ENCODE data around the gene MARCHF2.

MARCHF2 gene

DNA sequence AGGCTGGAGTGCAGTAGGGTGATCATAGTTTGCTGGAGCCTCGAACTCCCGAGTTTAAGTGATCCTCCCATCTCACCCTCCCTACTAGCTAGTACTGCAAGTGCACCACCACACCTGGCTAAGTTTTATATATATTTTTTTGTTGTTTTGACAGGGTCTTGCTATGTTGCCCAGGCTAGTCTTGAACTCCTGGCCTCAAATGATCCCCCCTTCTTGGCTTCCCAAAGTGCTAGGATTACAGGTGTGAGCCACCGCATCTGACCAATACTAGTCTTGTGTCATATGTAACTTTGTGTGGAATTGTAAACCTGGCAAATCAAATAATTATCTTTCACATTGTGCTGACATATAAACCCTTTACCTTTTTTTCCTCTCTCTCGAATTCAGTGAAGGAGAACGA lies 41.9 kb downstream of the MARCHF2 start:
- no peak for DNase-seq

DNA sequence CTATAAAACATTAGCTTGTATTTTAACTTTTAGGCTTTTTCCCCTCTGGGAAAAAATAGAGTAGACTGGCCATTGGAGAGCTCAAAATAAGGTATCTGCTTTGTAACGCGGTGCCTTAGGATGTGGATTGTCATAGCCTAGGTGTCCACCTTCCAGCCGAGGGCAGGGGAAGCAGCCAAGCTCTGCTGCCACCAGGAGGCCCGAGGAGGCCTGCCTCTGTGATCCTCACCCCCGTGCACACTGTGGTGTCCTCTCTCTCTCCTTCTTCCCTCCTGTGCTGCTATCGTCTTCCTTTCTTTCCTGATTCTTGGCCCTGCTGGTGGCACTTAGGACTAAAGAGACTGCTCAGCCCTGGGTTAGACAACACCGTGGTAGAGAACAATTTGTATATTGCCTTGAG lies 43.0 kb downstream of the MARCHF2 start:
- DNase-seq, result no peak

DNA sequence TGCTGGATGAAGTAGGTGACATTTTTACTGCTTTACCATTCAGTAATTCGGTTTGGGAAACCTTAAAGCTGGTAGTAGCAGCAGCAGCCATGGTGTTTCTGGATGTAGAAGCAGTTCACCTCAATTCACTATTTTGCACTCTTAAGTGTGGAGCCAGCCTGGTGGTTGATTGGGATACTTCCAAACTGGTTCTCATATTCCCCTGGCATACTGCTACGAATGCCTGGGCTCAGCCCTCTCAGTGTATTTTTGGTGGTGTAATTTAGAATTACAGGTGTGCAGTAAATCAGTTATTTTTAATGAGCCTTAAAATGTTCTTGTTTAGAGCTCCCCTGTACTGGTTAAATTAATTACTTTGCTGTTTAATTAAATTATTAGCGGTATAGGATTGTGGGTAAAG lies 44.1 kb downstream of the MARCHF2 start:
- no peak for DNase-seq

DNA sequence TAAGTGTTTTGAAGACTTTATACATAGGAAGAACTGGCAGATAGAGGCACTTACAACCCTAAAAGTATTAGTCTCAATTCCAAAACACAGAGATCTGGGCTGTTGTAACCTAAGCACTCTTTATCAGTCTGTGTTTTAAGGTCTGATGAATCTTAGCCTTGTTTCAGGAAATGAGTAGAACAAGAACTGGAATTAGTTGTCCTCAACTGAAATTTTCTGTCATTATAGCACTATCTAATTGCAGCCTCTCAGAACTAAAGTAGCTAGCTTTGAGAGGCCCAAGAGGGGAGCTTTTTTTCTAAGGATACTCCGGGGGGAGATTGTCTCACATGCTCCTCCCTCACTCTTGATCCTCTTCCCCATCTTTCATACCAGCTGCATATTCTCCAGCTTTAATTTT lies 44.7 kb downstream of the MARCHF2 start:
- DNase-seq, result no peak

DNA sequence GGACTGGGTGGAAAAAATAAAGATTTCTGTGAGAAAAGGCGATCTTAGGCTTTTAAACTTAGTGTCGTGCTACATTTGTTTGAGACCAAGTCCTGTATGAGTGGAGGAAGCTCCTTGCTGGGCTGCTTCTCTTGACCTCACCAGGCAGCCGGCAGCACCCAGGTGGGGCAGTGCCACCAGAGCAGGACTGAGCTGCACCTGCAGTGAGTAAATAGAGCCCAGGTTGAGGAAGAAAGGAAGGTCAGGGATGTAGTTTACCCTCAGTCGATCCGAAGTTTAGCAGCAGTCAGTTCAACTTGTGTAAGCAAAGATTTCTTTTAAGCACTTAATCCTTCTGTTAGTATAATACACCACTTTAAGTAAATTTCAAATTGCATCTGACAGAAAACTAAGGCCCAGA lies 45.3 kb downstream of the MARCHF2 start:
- DNase-seq, result no peak

DNA sequence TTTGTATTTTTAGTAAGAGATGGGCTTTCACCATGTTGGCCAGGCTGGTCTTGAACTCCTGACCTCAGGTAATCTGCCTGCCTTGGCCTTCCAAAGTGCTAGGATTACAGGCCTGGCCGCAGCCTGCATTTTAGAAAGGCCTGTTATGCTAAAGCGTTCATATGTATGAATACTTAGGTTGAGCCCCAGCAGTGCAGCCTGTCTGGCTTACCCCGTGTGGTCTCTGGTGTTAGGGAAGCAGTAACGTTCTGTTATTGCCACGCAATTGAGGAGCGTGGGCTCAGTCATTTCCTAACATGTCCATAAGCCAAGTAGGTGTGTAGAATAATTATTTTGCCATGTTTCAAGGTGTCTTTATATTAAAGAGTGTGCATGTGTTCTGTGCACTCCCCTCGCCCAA lies 46.0 kb downstream of the MARCHF2 start:
- DNase-seq, result no peak

DNA sequence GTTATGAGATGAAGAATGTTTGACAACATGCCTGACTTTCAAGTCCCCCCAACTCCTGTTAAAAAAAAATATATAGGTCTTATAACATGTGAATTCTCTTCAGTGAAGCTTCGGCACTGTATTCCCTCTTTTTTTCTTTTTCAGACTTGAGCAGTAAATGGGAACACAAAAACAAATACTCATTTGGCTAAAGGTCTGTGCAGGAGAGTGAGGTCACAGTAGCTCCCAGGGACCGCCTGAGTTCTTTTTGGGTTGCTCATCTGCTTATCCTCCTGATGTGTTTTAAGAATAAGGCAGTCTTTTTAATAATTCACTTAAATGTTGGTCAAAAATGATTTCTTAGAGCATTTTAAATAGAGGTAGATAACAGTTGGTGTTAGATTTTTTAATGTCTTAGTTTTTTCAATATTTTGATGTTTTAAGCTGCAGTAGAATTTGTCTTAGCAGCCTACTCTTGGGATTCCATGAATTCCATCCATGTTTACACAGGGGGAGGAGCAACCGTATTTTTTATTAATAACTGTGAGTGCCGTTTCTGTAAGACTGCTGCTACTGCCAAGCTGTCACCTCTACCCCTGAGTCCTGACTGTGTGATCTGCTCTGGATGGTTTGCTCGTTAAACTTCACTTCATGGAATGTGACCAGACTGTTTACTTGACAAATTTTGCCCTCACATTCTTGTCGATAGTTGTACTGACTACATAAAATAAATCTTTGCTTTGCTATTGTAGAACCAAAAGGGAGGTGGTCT lies 46.6 kb downstream of the MARCHF2 start:
- no peak for DNase-seq

DNA sequence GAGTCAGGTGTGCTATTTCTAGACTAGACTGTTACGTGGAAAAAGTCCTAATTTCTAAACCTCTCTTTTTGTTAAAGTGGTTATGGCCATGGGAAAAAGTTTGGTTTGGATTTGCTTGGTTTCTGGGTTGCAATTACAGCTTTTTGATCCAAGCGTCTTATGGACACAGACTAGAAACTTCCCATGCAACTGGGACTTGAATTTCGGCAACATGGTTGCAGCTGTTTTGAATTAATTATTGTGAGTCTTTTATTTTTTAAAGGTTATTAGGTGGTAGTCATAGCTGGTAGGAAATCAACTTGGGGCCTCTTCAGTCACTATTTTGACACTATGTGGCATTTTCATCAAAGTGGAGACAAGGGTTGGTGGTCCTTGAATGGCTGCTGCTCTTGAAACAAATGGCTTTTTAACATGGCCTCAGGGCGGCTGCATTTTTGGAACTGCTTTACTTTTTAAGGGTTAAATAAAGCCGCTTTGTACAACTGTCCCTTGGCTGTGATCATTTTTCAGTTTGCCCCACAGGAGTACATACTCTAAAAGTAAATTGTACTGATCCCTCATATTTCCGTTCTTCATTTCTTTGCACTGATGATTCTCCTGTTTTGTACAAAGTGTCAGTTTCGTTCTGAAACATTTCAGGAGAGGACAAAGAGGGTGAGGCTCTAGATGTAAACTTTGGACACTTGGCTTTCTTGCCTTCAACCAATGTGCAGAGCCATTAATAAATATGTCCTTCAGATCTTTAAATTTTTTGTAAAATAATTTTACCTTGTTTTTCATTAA lies 47.6 kb downstream of the MARCHF2 start:
- DNase-seq, result no peak

DNA sequence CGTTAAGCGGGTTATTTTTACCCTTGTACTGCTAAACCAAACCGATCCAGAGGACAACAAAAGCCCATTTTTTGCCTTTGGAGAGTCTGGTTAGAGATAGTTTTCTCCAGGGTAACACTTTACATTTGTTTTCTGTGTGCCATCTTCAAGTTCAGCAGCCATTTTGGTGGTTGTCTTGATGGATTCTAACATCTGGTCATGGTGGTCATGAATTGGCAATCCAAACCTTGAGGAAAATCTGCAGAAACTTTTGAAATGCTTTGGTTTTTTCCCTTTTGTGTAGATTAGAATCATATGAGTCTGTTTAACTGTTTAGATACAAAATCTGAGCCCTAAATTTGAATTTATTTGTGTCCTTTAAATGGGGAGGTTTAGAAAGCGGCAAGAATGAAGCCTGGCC lies 48.3 kb downstream of the MARCHF2 start:
- DNase-seq, result no peak

DNA sequence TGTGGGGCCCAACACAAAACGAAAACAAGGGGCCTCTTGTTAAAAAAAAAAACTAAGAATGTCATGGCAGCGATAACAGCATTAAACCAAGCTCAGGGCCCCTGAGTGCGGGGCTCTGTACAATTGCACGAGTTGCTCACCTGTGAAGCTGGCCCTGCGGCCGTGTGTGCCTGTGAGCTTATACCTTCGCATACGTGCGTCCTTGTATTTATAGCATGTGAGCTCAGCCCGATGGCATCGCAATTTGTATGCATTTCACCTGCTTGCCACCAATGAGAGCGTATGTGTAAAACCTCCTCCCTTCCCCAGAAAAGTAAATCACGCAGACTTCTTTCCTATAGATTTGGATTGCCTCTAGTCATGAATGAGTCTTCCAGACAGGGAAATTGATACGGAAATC lies 48.8 kb downstream of the MARCHF2 start:
- no peak for DNase-seq

DNA sequence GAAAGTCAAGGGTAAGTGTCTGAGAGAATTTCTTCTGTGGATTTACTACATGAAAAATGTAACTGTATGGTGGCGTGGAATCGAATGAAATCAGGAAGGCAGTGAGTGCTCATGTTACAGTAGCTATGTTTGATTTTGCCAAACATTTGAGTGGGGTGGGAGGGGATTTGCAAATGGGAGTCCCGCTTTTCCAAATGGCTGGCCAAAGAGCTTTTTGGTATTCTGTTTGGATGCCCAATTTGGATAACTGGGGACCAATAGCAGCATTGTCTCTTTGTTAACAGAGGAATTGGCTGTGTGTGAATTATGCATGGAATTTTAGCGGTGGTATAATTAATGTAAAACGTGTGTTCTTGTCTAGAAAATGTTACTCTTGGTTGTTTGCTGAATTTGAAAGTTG lies 49.5 kb downstream of the MARCHF2 start:
- DNase-seq, result no peak

DNA sequence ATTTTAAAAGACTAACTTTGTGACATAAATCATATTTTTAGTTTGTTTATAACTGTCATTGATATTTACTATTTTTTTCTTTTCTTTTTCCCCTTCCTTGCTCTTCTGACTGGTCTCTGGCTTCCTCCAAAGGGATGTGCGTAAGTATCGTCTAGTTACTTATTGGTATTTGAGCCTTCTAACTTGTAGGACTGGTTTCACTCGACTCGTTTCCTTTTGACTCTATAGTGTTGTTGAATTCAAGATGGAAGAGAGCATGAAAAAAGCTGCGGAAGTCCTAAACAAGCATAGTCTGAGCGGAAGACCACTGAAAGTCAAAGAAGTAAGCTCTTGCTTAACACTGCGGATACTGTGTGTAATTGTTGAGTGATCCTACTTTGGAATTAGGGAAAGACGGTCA lies 50.3 kb downstream of the MARCHF2 start:
- no peak for DNase-seq

DNA sequence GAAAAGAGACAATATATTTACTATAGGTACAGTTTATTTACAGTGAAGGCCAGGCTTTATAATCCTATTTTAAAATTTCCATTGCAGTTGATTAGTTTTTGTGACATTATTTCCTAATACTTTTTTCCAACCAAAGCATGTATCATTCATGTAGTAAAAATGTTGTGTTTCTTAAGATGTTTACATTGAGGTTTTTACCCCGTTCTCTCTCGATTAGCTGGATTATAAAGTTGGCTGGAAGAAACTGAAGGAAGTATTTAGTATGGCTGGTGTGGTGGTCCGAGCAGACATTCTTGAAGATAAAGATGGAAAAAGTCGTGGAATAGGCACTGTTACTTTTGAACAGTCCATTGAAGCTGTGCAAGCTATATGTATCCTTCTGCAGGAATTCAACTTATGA lies 52.9 kb downstream of the MARCHF2 start:
- DNase-seq, result no peak

DNA sequence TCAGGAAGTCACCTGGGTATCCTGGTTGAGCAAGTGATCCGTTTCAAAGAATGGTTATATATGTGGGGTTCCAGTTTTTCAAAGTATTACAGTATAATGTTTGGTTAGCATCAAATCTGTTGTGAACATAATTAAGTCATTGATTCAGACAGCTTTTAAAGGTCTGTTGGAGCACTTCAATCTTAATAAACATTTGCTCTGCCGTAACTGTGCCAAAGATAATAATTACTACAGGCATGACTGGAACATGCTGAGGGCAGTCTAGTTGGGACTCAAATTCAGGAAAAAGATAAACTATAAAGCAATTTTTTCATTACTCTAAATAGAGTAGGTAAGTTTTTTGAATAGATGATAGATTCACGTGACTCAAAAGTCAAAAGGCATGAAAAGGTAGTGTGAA lies 55.0 kb downstream of the MARCHF2 start:
- DNase-seq, result no peak

DNA sequence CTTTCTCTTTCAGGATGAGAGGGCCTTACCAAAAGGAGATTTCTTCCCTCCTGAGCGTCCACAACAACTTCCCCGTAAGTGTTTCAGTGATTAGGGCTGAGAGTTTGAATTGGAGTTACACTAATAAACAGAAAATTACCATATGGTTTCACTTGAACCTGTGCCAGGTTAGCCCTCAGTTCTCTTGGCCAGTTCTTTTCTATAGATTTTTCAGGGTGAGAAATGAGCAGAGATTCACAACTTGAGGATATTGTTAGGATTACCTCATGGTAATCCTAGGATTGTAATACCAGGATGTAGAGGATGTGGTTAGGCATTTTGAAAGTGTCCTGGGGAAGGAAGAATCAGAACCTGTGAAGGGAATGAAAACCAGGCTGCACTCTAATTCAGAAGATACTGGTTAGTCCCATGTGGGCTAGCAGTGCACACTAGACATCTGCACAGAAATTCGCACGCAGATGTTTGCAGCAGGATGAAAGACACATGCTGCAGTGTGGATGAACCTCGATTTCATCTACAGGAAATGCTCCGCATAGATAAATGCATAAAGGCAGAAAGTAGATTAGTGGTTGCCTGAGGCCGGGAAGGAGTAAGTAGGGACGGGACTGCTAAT lies 55.8 kb downstream of the MARCHF2 start:
- DNase-seq, result no peak

DNA sequence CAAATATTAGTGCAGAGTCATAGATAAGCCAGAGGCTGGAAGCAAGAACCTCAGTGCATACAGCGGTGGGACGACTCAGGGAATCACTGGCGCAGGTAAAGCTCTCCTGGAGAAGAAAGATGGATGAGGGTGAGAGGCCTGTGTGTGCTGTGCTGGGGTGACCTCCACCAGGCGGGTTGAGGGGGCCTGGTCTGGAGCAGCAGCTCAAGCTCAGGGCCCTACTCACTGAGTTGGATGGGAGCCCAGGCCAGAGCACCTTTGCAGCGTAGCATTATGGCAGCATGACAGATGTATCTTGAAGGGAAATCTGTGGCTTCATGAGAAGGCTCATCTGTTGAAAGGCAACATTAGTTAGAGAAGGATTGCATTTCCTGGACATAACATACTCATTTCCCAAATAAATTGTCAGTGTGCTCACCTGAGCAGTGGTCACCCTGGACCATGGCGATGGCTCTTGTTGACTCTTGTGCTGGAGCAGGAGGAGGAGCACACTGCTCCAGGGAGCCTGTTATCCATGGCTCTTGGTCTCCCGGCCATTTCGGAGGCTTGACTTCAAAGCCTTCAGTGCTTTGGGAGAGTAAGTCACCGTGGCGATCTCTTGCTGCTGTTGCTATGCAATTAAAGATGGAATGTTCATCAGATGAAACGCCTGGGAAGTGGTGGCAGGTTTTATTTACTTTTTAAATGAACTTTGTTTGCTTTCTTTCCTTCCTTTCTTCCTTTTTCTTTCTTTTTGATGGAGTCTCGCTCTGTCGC lies 56.7 kb downstream of the MARCHF2 start:
- DNase-seq, result no peak

DNA sequence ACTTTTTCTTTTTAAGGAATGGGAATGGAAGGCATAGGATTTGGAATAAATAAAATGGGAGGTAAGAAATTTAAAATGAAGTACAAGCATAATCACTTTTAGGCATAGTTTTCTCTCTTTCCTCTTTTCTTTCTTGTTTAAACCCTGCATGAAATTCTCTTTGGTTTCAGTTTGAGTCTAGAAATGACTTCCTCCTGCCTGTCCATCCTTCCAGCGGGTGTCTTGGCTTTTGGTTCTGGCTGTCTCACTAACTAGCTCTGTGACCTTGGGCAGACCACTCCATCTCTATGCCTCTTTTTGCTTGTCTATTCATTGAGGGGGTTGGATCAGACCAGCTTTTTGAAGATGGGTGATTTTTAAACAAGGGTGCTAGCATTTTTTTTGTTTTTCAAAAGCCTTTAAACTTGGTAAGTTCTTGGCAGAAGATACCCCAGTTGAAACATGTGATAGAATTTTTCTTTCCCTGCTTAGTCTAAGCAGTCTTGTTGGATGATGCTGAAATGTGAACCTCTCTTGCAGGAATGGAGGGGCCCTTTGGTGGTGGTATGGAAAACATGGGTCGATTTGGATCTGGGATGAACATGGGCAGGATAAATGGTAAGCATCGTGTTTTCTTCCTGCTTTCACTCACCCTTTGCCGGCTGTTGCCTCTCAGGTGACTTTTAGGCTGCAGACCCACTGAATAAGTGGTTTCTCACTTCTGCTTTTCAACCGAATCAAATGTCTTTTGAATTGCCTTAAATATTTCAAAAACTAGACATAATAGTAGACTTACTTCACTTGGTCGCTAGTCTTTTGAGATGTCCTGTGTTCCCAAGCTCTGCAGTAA lies 60.8 kb downstream of the MARCHF2 start:
- DNase-seq, result no peak

DNA sequence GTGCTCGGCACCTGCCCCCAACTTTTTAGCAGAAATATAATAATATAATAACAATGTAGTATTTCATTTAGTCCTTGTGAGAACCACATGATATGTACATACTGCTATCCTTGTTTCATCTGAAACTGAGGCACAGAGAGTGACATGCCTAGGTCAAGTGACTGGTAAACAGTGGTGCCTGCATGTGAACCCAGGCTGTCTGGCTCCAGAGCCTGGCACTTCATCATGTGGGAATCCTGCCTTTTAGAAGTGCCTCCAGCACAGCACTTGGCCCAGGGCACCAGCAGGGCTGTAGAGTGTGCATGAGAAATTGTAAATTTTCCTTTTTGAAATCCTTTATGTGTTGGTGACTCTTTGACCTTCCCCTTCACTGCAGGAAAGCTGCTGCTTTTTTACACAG lies 61.9 kb downstream of the MARCHF2 start:
- DNase-seq, result no peak

DNA sequence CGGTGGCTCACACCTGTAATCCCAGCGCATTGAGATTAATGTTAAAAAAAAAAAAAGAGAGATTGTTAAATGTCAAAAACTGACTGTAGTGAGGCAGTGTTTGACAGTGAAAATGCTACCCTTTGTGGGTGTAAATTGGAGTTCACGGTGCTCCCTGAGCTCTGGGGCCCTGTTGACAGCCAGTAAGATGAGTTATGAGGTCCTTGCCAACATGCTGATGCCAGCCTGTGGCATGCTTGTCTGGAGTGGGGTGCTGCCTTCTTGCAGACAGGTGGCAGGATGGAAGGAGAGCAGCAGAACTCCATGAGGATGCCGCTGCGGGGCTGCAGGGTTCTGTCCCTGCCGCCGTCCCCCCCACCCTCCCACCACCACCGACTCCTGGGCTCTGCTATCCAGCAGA lies 63.4 kb downstream of the MARCHF2 start:
- DNase-seq, result no peak

DNA sequence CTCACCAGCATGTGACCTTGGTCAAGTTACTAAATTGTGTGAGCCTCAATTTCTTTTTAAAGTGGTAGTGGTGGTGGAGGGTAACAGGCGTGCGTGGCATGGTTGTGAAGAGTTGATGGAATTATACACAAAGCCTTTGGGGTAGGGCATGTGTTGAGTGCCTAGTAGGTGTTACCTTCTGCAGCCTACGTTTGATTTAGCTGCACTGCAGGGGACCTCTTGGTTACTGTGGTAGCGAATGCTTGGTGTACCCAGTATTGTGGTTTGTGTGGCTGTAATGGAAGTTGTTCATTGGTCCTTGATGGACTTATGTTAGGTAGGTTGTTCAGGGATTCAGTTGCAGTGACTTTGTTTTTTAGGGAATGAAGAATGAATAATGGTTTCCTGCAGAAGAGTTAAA lies 64.8 kb downstream of the MARCHF2 start:
- DNase-seq, result no peak

DNA sequence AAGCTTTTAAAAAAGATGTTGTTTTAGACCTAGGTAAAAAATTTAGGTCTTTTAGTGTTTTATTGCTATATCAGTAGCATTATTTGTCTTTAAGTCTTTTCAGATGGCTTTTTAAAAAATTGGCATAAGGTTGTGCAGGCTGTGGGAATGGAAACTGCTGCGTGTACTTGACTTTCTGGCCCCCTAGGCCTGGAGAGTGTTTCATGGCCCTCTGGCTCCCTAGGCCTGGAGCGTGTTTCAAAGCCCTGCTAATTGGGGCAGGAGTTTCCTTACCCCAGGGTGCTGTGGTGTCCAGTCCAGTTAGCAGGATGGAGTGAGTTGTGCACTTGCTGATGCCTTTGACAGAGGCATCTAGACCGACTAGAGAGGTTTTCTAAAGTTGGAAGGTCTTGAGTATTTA lies 65.5 kb downstream of the MARCHF2 start:
- DNase-seq, result no peak

DNA sequence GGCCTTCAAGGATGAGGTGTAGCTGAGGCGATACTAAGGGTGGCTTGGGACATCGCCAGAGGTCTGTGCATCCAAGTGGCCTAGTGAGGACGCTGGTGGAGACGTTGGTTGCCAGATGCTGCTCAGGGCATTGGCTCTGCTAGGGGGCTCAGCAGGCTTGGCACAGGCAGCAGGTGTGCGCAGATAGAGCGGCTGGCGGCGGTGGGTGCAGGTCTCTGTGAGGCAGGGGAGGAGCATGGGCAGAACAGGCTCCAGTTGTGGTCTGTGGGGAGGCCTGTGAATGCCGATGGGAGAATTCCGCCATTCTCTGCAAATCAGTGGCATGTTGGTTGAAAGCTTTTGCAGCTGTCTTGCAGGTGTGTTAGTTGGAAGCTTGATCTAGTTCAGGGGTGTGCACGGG lies 68.1 kb downstream of the MARCHF2 start:
- no peak for DNase-seq

DNA sequence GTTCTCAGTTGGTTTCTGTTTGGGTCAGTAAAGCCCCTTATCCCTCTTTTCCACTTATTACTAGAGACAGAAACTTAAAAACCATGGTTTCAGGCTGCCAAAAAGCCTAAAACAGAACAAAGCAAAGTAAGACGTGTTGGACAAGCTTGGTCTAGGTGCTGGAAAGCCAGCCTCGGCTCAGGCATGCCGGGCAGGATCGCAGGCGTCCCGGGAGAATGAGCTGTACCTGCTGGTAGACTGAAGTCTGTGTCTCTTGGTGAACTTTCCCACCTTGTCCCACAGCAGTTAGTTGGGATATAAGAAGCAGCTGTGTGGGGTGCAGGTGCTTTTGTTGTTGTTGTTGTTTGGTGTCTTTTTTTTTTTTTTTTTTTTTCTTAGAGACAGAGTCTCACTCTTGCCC lies 68.5 kb downstream of the MARCHF2 start:
- no peak for DNase-seq
